GM23338 (cell line): ENCODE results near the gene ZNF844. TPM values are rescaled to one million over a fixed set of nuclear protein-coding genes. Genes with fewer than 3 reads are reported as not detected.

Experiments used
- ATAC-seq: fragments of 200-7000 bp; cut with Tn5 transposase; 3 replicates; pipeline ENCODE4 v1.9.1; 2020
- DNase-seq: peaks from one replicate; pipeline ENCODE4 v3.0.0-alpha.2; 2015; ENCODE audit warnings: low spot score
- H2AFZ ChIP-seq: fragments of 200-600 bp; sonication (generic); 2 replicates; pipeline ENCODE4 v1.8.0; 2016; ENCODE audit warnings: antibody characterized with exemption, mild to moderate bottlenecking, moderate library complexity
- H3F3A ChIP-seq: fragments of 200-600 bp; sonication (generic); replicated peaks from 2 replicates; pipeline ENCODE4 v1.8.0; 2017; ENCODE audit warnings: antibody characterized with exemption, mixed run types, low read depth
- H3K27ac ChIP-seq: fragments of 200-600 bp; sonication (generic); 2 replicates; pipeline ENCODE4 v1.6.1; 2016; ENCODE audit warnings: low read depth
- H3K27me3 ChIP-seq: fragments of 200-600 bp; sonication (generic); 2 replicates; pipeline ENCODE4 v1.8.0; 2016; ENCODE audit warnings: mild to moderate bottlenecking, mixed run types, moderate library complexity; ENCODE audit not compliant: insufficient read depth
- H3K36me3 ChIP-seq: fragments of 200-600 bp; sonication (generic); 2 replicates; pipeline ENCODE4 v1.8.0; 2016; ENCODE audit warnings: mild to moderate bottlenecking; ENCODE audit not compliant: insufficient read depth
- H3K4me1 ChIP-seq: fragments of 200-600 bp; sonication (generic); 2 replicates; pipeline ENCODE4 v1.8.0; 2016; ENCODE audit warnings: mild to moderate bottlenecking, moderate library complexity; ENCODE audit not compliant: insufficient read depth
- H3K4me2 ChIP-seq: fragments of 200-600 bp; sonication (generic); 2 replicates; pipeline ENCODE4 v1.7.1; 2017; ENCODE audit warnings: mixed run types
- H3K4me3 ChIP-seq: fragments of 200-600 bp; sonication (generic); 2 replicates; pipeline ENCODE4 v1.6.1; 2016; ENCODE audit warnings: mixed run types
- H3K79me2 ChIP-seq: fragments of 200-600 bp; sonication (generic); replicated peaks from 2 replicates; pipeline ENCODE4 v1.8.0; 2017; ENCODE audit warnings: mild to moderate bottlenecking; ENCODE audit not compliant: insufficient read depth
- H3K9me2 ChIP-seq: fragments of 200-600 bp; sonication (generic); 2 replicates; pipeline ENCODE4 v1.8.0; 2017; ENCODE audit not compliant: insufficient read depth
- H4K20me1 ChIP-seq: fragments of 200-600 bp; sonication (generic); replicated peaks from 2 replicates; pipeline ENCODE4 v1.8.0; 2017; ENCODE audit warnings: mild to moderate bottlenecking; ENCODE audit not compliant: insufficient read depth
- H3K27ac Mint-ChIP-seq: 2 replicates; pipeline ENCODE4 v1.8.0; 2020; ENCODE audit warnings: inconsistent platforms, mild to moderate bottlenecking, moderate library complexity, mixed read lengths
- H3K27me3 Mint-ChIP-seq: 3 replicates; pipeline ENCODE4 v1.8.0; 2022; ENCODE audit warnings: low read depth, mild to moderate bottlenecking, moderate library complexity, mixed read lengths, inconsistent platforms; ENCODE audit not compliant: insufficient read depth, poor library complexity
- H3K36me3 Mint-ChIP-seq: 3 replicates; pipeline ENCODE4 v1.8.0; 2021; ENCODE audit warnings: low read depth, mild to moderate bottlenecking, inconsistent platforms, moderate library complexity, mixed read lengths
- H3K4me1 Mint-ChIP-seq: 3 replicates; pipeline ENCODE4 v1.8.0; 2020; ENCODE audit warnings: mild to moderate bottlenecking, inconsistent platforms, mixed read lengths
- H3K4me3 Mint-ChIP-seq: 3 replicates; pipeline ENCODE4 v1.8.0; 2021; ENCODE audit warnings: moderate library complexity, mild to moderate bottlenecking, inconsistent platforms, mixed read lengths
- H3K9me3 Mint-ChIP-seq: 3 replicates; pipeline ENCODE4 v1.8.0; 2020; ENCODE audit warnings: moderate library complexity, mild to moderate bottlenecking, inconsistent platforms, mixed read lengths
- EZH2 ChIP-seq: fragments of 200-600 bp; sonication (generic); IDR thresholded peaks from one replicate; pipeline ENCODE4 v1.8.0; 2017; ENCODE audit warnings: antibody characterized with exemption, mild to moderate bottlenecking, low read depth; ENCODE audit not compliant: unreplicated experiment
- EZH2phosphoT487 ChIP-seq: fragments of 200-600 bp; sonication (generic); IDR thresholded peaks from one replicate; pipeline ENCODE4 v1.8.1; 2018; ENCODE audit warnings: antibody characterized with exemption; ENCODE audit not compliant: unreplicated experiment
- JUNB ChIP-seq: IDR thresholded peaks from one replicate; pipeline ENCODE4 v1.6.1; 2016; ENCODE audit warnings: antibody characterized with exemption; ENCODE audit not compliant: unreplicated experiment
- NANOG ChIP-seq: IDR thresholded peaks from 2 replicates; pipeline ENCODE4 v1.6.1; 2016; ENCODE audit warnings: antibody characterized with exemption, borderline replicate concordance
- POLR2AphosphoS5 ChIP-seq: IDR thresholded peaks from 2 replicates; pipeline ENCODE4 v1.6.1; 2016; ENCODE audit warnings: antibody characterized with exemption, low read depth
- STAT1 ChIP-seq: IDR thresholded peaks from one replicate; pipeline ENCODE4 v1.6.1; 2016; ENCODE audit warnings: antibody characterized with exemption; ENCODE audit not compliant: unreplicated experiment
- ZNF114 ChIP-seq: fragments of 250-450 bp; sonication (Bioruptor Pico); IDR thresholded peaks from 2 replicates; pipeline ENCODE4 v1.5.0; 2020; ENCODE audit warnings: mild to moderate bottlenecking, moderate library complexity
- ZNF331 ChIP-seq: fragments of 250-450 bp; sonication (Bioruptor Pico); IDR thresholded peaks from 2 replicates; pipeline ENCODE4 v1.5.0; 2020; ENCODE audit warnings: low read depth, mild to moderate bottlenecking, moderate library complexity
- ZNF462 ChIP-seq: fragments of 250-450 bp; sonication (Bioruptor Pico); IDR thresholded peaks from 2 replicates; pipeline ENCODE4 v1.5.0; 2020; ENCODE audit warnings: mild to moderate bottlenecking, moderate library complexity
- polyA plus RNA-seq: library from polyadenylated mRNA; unstranded; fragments of >200 nt; fragmentation: Nextera tagmentation; extraction: Ambion mirVana; gene quantifications from 2 replicates; pipeline ENCODE4 v1.2.1, GENCODE V29; 2016
- total RNA-seq: library from RNA; depleted of rRNA; stranded (reverse); fragments of >200 nt; shearing (Covaris generic); gene quantifications from 2 replicates; pipeline ENCODE4 v1.2.3, GENCODE V29; 2014

Gene ZNF844
- total and polyA plus RNA-seq, 2 experiments from 2014 or later, result 2.1 to 10.5 TPM

GRCh38 chr19:12111176-12111575, 46.6 kb downstream of the ZNF844 start:
- Histone ChIP-seq H3K27ac (peak overlapping the region; percentile 74), H3K27me3 (no peaks in the 10 kb centered on the region), H2AFZ (no peak overlapping the region), H3K36me3 (peaks cover 62% of the 10 kb centered on the region), H3K9me2 (peaks cover 6% of the 10 kb centered on the region; the same call in 1 of the 2 replicates), H3K4me2 (no peak overlapping the region), H3K4me1 (no peaks in the 10 kb centered on the region), H3K79me2 (peaks cover 33% of the 10 kb centered on the region), H4K20me1 (no peaks in the 10 kb centered on the region), H3K4me3 (peak overlapping the region; percentile 27; the same call in 1 of the 2 replicates), H3F3A (peaks cover 8% of the 10 kb centered on the region; the same call in 1 of the 2 replicates)
- Mint-ChIP-seq H3K9me3 (peaks cover 85% of the 10 kb centered on the region), H3K27me3 (peaks cover 4% of the 10 kb centered on the region), H3K4me3 (no peak overlapping the region), H3K36me3 (peaks cover 31% of the 10 kb centered on the region; the same call in 2 of the 3 replicates), H3K4me1 (no peaks in the 10 kb centered on the region), H3K27ac (no peak overlapping the region)
- TF ChIP-seq EZH2phosphoT487 (no peak), ZNF331 (CRISPR knock-in tag) (no peak), STAT1 (no peak), ZNF462 (CRISPR knock-in tag) (no peak), JUNB (no peak), EZH2 (no peak), ZNF114 (no peak), NANOG (no peak), POLR2AphosphoS5 (no peak)
- DNase-seq (no peak), ATAC-seq (no peak)
